ENCODE measurements around the gene LRP1B. TPM values are rescaled to one million over a fixed set of nuclear protein-coding genes. Genes with fewer than 3 reads are reported as not detected.

Gene LRP1B
- total RNA-seq, 2 donors from 2014 or later = 0.52 to 3.0 TPM

GRCh38 chr2:141522702-141523101 is 608.1 kb downstream of the LRP1B start:
- TF ChIP-seq CTCF (IDR thresholded peaks at IDR 0.05) = no peak
- TF ChIP-seq POLR2A (IDR thresholded peaks at IDR 0.05) = no peak
- Histone ChIP-seq H3K36me3 (replicated peaks in 1 of 2; ENCODE audit: insufficient read depth in 1 of 2, low read depth in 2 of 2) (no peaks in the 10 kb centered on the region), H3K4me1 (no peaks in the 10 kb centered on the region), H3K4me3 (no peak overlapping the region), H3K9me3 (no peaks in the 10 kb centered on the region), H3K27me3 (no peaks in the 10 kb centered on the region), H3K27ac (no peak overlapping the region)
- 26 to 27% methylated on average over 1 of the region's 1 CpG for WGBS, 2 donors
- no peak for ATAC-seq
- no peak for DNase-seq
- intact Hi-C loops (cut with DNase I) = no loop called here

GRCh38 chr2:141522048-141522447 is 608.8 kb downstream of the LRP1B start:
- ATAC-seq = no peak
- Histone ChIP-seq H3K36me3 (replicated peaks in 1 of 2; ENCODE audit: insufficient read depth in 1 of 2, low read depth in 2 of 2) (no peaks in the 10 kb centered on the region), H3K27me3 (no peaks in the 10 kb centered on the region), H3K4me3 (no peak overlapping the region), H3K27ac (no peak overlapping the region), H3K4me1 (no peaks in the 10 kb centered on the region), H3K9me3 (no peaks in the 10 kb centered on the region)
- TF ChIP-seq CTCF (IDR thresholded peaks at IDR 0.05) (no peak), POLR2A (IDR thresholded peaks at IDR 0.05) (no peak)
- no peak for DNase-seq
- intact Hi-C loops (cut with DNase I) = no loop called here
- WGBS, 2 donors = 60 to 68% methylated on average over 3 of the region's 3 CpGs

- no peaks in the 10 kb centered on the region for H3K36me3 ChIP-seq (replicated peaks in 1 of 2; ENCODE audit: insufficient read depth in 1 of 2, low read depth in 2 of 2)
- no peak overlapping the region for H3K27ac ChIP-seq
- intact Hi-C loops (cut with DNase I) = no loop called here
- no peak for ATAC-seq
- no peak overlapping the region for H3K4me3 ChIP-seq
- no peaks in the 10 kb centered on the region for H3K4me1 ChIP-seq
- H3K27me3 ChIP-seq = no peaks in the 10 kb centered on the region
- no peak for TF ChIP-seq POLR2A (IDR thresholded peaks at IDR 0.05)
- no peak for DNase-seq
- no peaks in the 10 kb centered on the region for H3K9me3 ChIP-seq
- WGBS, 2 donors = 70 to 77% methylated on average over 2 of the region's 2 CpGs
These were observed 610.9 kb downstream of the LRP1B start for GRCh38 chr2:141519906-141520305.

GRCh38 chr2:141517852-141518421 is 612.9 kb downstream of the LRP1B start:
- DNase-seq (no peak), ATAC-seq (no peak)
- WGBS, 2 donors = 66 to 69% methylated on average over 2 of the region's 2 CpGs
- H3K27me3 ChIP-seq = no peaks in the 10 kb centered on the region
- H3K36me3 ChIP-seq (replicated peaks in 1 of 2; ENCODE audit: insufficient read depth in 1 of 2, low read depth in 2 of 2) = no peaks in the 10 kb centered on the region
- H3K27ac ChIP-seq = no peak overlapping the region
- no peaks in the 10 kb centered on the region for H3K4me1 ChIP-seq
- intact Hi-C loops (cut with DNase I) = no loop called here
- TF ChIP-seq CTCF (IDR thresholded peaks at IDR 0.05) (no peak), POLR2A (IDR thresholded peaks at IDR 0.05) (no peak)
- H3K9me3 ChIP-seq = no peaks in the 10 kb centered on the region
- no peak overlapping the region for H3K4me3 ChIP-seq

- ATAC-seq (no peak), DNase-seq (no peak)
- Histone ChIP-seq H3K36me3 (replicated peaks in 1 of 2; ENCODE audit: insufficient read depth in 1 of 2, low read depth in 2 of 2) (no peaks in the 10 kb centered on the region), H3K27ac (no peak overlapping the region), H3K4me3 (no peak overlapping the region), H3K27me3 (no peaks in the 10 kb centered on the region), H3K9me3 (no peaks in the 10 kb centered on the region), H3K4me1 (no peaks in the 10 kb centered on the region)
- 53 to 59% methylated on average over 4 to 5 of the region's 5 CpGs for WGBS, 2 donors
- TF ChIP-seq CTCF (IDR thresholded peaks at IDR 0.05) (no peak), POLR2A (IDR thresholded peaks at IDR 0.05) (no peak)
- intact Hi-C loops (cut with DNase I) = no loop called here
These were observed 613.5 kb downstream of the LRP1B start for GRCh38 chr2:141517180-141517851.
